GM23338 (cell line): Measurements from ENCODE around the gene HIF1AN. TPM values are rescaled to one million over a fixed set of nuclear protein-coding genes. Genes with fewer than 3 reads are reported as not detected.

Experiments used
- ATAC-seq: fragments of 200-7000 bp; cut with Tn5 transposase; 3 replicates; pipeline ENCODE4 v1.9.1; 2020
- DNase-seq: peaks from one replicate; pipeline ENCODE4 v3.0.0-alpha.2; 2015; ENCODE audit warnings: low spot score
- H2AFZ ChIP-seq: fragments of 200-600 bp; sonication (generic); 2 replicates; pipeline ENCODE4 v1.8.0; 2016; ENCODE audit warnings: antibody characterized with exemption, mild to moderate bottlenecking, moderate library complexity
- H3F3A ChIP-seq: fragments of 200-600 bp; sonication (generic); replicated peaks from 2 replicates; pipeline ENCODE4 v1.8.0; 2017; ENCODE audit warnings: antibody characterized with exemption, mixed run types, low read depth
- H3K27ac ChIP-seq: fragments of 200-600 bp; sonication (generic); 2 replicates; pipeline ENCODE4 v1.6.1; 2016; ENCODE audit warnings: low read depth
- H3K27me3 ChIP-seq: fragments of 200-600 bp; sonication (generic); 2 replicates; pipeline ENCODE4 v1.8.0; 2016; ENCODE audit warnings: mild to moderate bottlenecking, mixed run types, moderate library complexity; ENCODE audit not compliant: insufficient read depth
- H3K36me3 ChIP-seq: fragments of 200-600 bp; sonication (generic); 2 replicates; pipeline ENCODE4 v1.8.0; 2016; ENCODE audit warnings: mild to moderate bottlenecking; ENCODE audit not compliant: insufficient read depth
- H3K4me1 ChIP-seq: fragments of 200-600 bp; sonication (generic); 2 replicates; pipeline ENCODE4 v1.8.0; 2016; ENCODE audit warnings: mild to moderate bottlenecking, moderate library complexity; ENCODE audit not compliant: insufficient read depth
- H3K4me2 ChIP-seq: fragments of 200-600 bp; sonication (generic); 2 replicates; pipeline ENCODE4 v1.7.1; 2017; ENCODE audit warnings: mixed run types
- H3K4me3 ChIP-seq: fragments of 200-600 bp; sonication (generic); 2 replicates; pipeline ENCODE4 v1.6.1; 2016; ENCODE audit warnings: mixed run types
- H3K79me2 ChIP-seq: fragments of 200-600 bp; sonication (generic); replicated peaks from 2 replicates; pipeline ENCODE4 v1.8.0; 2017; ENCODE audit warnings: mild to moderate bottlenecking; ENCODE audit not compliant: insufficient read depth
- H3K9me2 ChIP-seq: fragments of 200-600 bp; sonication (generic); 2 replicates; pipeline ENCODE4 v1.8.0; 2017; ENCODE audit not compliant: insufficient read depth
- H4K20me1 ChIP-seq: fragments of 200-600 bp; sonication (generic); replicated peaks from 2 replicates; pipeline ENCODE4 v1.8.0; 2017; ENCODE audit warnings: mild to moderate bottlenecking; ENCODE audit not compliant: insufficient read depth
- H3K27ac Mint-ChIP-seq: 2 replicates; pipeline ENCODE4 v1.8.0; 2020; ENCODE audit warnings: inconsistent platforms, mild to moderate bottlenecking, moderate library complexity, mixed read lengths
- H3K27me3 Mint-ChIP-seq: 3 replicates; pipeline ENCODE4 v1.8.0; 2022; ENCODE audit warnings: low read depth, mild to moderate bottlenecking, moderate library complexity, mixed read lengths, inconsistent platforms; ENCODE audit not compliant: insufficient read depth, poor library complexity
- H3K36me3 Mint-ChIP-seq: 3 replicates; pipeline ENCODE4 v1.8.0; 2021; ENCODE audit warnings: low read depth, mild to moderate bottlenecking, inconsistent platforms, moderate library complexity, mixed read lengths
- H3K4me1 Mint-ChIP-seq: 3 replicates; pipeline ENCODE4 v1.8.0; 2020; ENCODE audit warnings: mild to moderate bottlenecking, inconsistent platforms, mixed read lengths
- H3K4me3 Mint-ChIP-seq: 3 replicates; pipeline ENCODE4 v1.8.0; 2021; ENCODE audit warnings: moderate library complexity, mild to moderate bottlenecking, inconsistent platforms, mixed read lengths
- H3K9me3 Mint-ChIP-seq: 3 replicates; pipeline ENCODE4 v1.8.0; 2020; ENCODE audit warnings: moderate library complexity, mild to moderate bottlenecking, inconsistent platforms, mixed read lengths
- CREB1 ChIP-seq: fragments of 250-450 bp; sonication (Bioruptor Pico); IDR thresholded peaks from 2 replicates; pipeline ENCODE4 v1.5.0; 2020; ENCODE audit warnings: low read depth, mild to moderate bottlenecking, moderate library complexity
- CTCF ChIP-seq, 2 experiments: fragments of 200-600 bp in 1 of 2; sonication (generic) in 1 of 2; conservative IDR thresholded peaks; 2 replicates each; pipeline versions ENCODE4 v1.5.1 to v1.6.1; 2016 to 2017; ENCODE audit warnings: antibody characterized with exemption in 2 of 2, low read depth in 2 of 2, mild to moderate bottlenecking in 2 of 2, moderate library complexity in 1 of 2
- ETS1 ChIP-seq: IDR thresholded peaks from 2 replicates; pipeline ENCODE4 v1.6.1; 2016; ENCODE audit warnings: antibody characterized with exemption
- EZH2 ChIP-seq: fragments of 200-600 bp; sonication (generic); IDR thresholded peaks from one replicate; pipeline ENCODE4 v1.8.0; 2017; ENCODE audit warnings: antibody characterized with exemption, mild to moderate bottlenecking, low read depth; ENCODE audit not compliant: unreplicated experiment
- EZH2phosphoT487 ChIP-seq: fragments of 200-600 bp; sonication (generic); IDR thresholded peaks from one replicate; pipeline ENCODE4 v1.8.1; 2018; ENCODE audit warnings: antibody characterized with exemption; ENCODE audit not compliant: unreplicated experiment
- JUNB ChIP-seq: IDR thresholded peaks from one replicate; pipeline ENCODE4 v1.6.1; 2016; ENCODE audit warnings: antibody characterized with exemption; ENCODE audit not compliant: unreplicated experiment
- NANOG ChIP-seq: IDR thresholded peaks from 2 replicates; pipeline ENCODE4 v1.6.1; 2016; ENCODE audit warnings: antibody characterized with exemption, borderline replicate concordance
- POLR2AphosphoS5 ChIP-seq: IDR thresholded peaks from 2 replicates; pipeline ENCODE4 v1.6.1; 2016; ENCODE audit warnings: antibody characterized with exemption, low read depth
- STAT1 ChIP-seq: IDR thresholded peaks from one replicate; pipeline ENCODE4 v1.6.1; 2016; ENCODE audit warnings: antibody characterized with exemption; ENCODE audit not compliant: unreplicated experiment
- ZNF114 ChIP-seq: fragments of 250-450 bp; sonication (Bioruptor Pico); IDR thresholded peaks from 2 replicates; pipeline ENCODE4 v1.5.0; 2020; ENCODE audit warnings: mild to moderate bottlenecking, moderate library complexity
- ZNF331 ChIP-seq: fragments of 250-450 bp; sonication (Bioruptor Pico); IDR thresholded peaks from 2 replicates; pipeline ENCODE4 v1.5.0; 2020; ENCODE audit warnings: low read depth, mild to moderate bottlenecking, moderate library complexity
- ZNF462 ChIP-seq: fragments of 250-450 bp; sonication (Bioruptor Pico); IDR thresholded peaks from 2 replicates; pipeline ENCODE4 v1.5.0; 2020; ENCODE audit warnings: mild to moderate bottlenecking, moderate library complexity
- polyA plus RNA-seq: library from polyadenylated mRNA; unstranded; fragments of >200 nt; fragmentation: Nextera tagmentation; extraction: Ambion mirVana; gene quantifications from 2 replicates; pipeline ENCODE4 v1.2.1, GENCODE V29; 2016
- total RNA-seq: library from RNA; depleted of rRNA; stranded (reverse); fragments of >200 nt; shearing (Covaris generic); gene quantifications from 2 replicates; pipeline ENCODE4 v1.2.3, GENCODE V29; 2014
- TF ChIP-seq, protein P1 (sequence below): IDR thresholded peaks from one replicate; pipeline ENCODE4 v1.6.1; 2018; ENCODE audit warnings: antibody characterized with exemption; ENCODE audit not compliant: unreplicated experiment

Gene HIF1AN
- total and polyA plus RNA-seq, 2 experiments from 2014 or later = 9.9 to 26.3 TPM

GRCh38 chr10:100490531-100490930 is 45.2 kb upstream of the HIF1AN start:
- Histone ChIP-seq H3K4me2 (no peak overlapping the region), H2AFZ (no peak overlapping the region), H3K4me1 (peaks cover 14% of the 10 kb centered on the region), H4K20me1 (no peaks in the 10 kb centered on the region), H3K4me3 (no peak overlapping the region), H3K79me2 (no peaks in the 10 kb centered on the region), H3K27ac (no peak overlapping the region), H3K9me2 (no peaks in the 10 kb centered on the region), H3K36me3 (no peaks in the 10 kb centered on the region), H3F3A (no peaks in the 10 kb centered on the region), H3K27me3 (peaks cover 48% of the 10 kb centered on the region)
- no peak for TF ChIP-seq CREB1 (CRISPR knock-in tag)
- TF ChIP-seq ETS1 = no peak
- no peak for TF ChIP-seq POLR2AphosphoS5
- no peak for TF ChIP-seq EZH2
- no peak for TF ChIP-seq JUNB
- TF ChIP-seq ZNF331 (CRISPR knock-in tag) = no peak
- TF ChIP-seq STAT1 = no peak
- TF ChIP-seq ZNF462 (CRISPR knock-in tag) = no peak
- no peak for TF ChIP-seq ZNF114 (CRISPR knock-in tag)
- TF ChIP-seq CTCF (conservative IDR thresholded peaks at IDR 0.05; ENCODE audit: low read depth in 2 of 2) = no peak
- no peak for TF ChIP-seq EZH2phosphoT487
- TF ChIP-seq, protein P1, sequence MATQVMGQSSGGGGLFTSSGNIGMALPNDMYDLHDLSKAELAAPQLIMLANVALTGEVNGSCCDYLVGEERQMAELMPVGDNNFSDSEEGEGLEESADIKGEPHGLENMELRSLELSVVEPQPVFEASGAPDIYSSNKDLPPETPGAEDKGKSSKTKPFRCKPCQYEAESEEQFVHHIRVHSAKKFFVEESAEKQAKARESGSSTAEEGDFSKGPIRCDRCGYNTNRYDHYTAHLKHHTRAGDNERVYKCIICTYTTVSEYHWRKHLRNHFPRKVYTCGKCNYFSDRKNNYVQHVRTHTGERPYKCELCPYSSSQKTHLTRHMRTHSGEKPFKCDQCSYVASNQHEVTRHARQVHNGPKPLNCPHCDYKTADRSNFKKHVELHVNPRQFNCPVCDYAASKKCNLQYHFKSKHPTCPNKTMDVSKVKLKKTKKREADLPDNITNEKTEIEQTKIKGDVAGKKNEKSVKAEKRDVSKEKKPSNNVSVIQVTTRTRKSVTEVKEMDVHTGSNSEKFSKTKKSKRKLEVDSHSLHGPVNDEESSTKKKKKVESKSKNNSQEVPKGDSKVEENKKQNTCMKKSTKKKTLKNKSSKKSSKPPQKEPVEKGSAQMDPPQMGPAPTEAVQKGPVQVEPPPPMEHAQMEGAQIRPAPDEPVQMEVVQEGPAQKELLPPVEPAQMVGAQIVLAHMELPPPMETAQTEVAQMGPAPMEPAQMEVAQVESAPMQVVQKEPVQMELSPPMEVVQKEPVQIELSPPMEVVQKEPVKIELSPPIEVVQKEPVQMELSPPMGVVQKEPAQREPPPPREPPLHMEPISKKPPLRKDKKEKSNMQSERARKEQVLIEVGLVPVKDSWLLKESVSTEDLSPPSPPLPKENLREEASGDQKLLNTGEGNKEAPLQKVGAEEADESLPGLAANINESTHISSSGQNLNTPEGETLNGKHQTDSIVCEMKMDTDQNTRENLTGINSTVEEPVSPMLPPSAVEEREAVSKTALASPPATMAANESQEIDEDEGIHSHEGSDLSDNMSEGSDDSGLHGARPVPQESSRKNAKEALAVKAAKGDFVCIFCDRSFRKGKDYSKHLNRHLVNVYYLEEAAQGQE = no peak
- no peak for TF ChIP-seq NANOG
- H3K9me3 Mint-ChIP-seq = no peaks in the 10 kb centered on the region
- peaks cover 55% of the 10 kb centered on the region for H3K27me3 Mint-ChIP-seq
- no peak overlapping the region for H3K27ac Mint-ChIP-seq
- no peak overlapping the region for H3K4me3 Mint-ChIP-seq
- DNase-seq = no peak
- peaks cover 7% of the 10 kb centered on the region for H3K36me3 Mint-ChIP-seq
- peaks cover 18% of the 10 kb centered on the region for H3K4me1 Mint-ChIP-seq
- no peak for ATAC-seq
